ENCODE data around the gene SDSL.

- TF ChIP-seq CTCF (conservative IDR thresholded peaks at IDR 0.05; ENCODE audit: low read depth in 2 of 2) (no peak), EZH2 (IDR thresholded peaks at IDR 0.05; ENCODE audit: low read depth, unreplicated experiment) (no peak), POLR2AphosphoS5 (IDR thresholded peaks at IDR 0.05; ENCODE audit: low read depth) (no peak), EZH2phosphoT487 (IDR thresholded peaks at IDR 0.05; ENCODE audit: unreplicated experiment) (no peak), JUNB (IDR thresholded peaks at IDR 0.05; ENCODE audit: unreplicated experiment) (no peak)
Observed at GRCh38 chr12:113452458-113452857, 30.3 kb downstream of the SDSL start.

Measured in GM23338 (cell line).